Hepatocyte (in vitro differentiated cells): Measurements from ENCODE around the gene RPTOR. TPM values are rescaled to one million over a fixed set of nuclear protein-coding genes. Genes with fewer than 3 reads are reported as not detected.
"Not testable (repeated sequence)": the region's sequence is repeated elsewhere in the genome, so short reads cannot be mapped to it uniquely, and the experiment has no call there.

Source experiments
- DNase-seq: peaks from one replicate; pipeline ENCODE4 v3.0.0-alpha.2; 2016; ENCODE audit warnings: low spot score
- H2AFZ ChIP-seq: fragments of 200-600 bp; sonication (generic); 2 replicates; pipeline ENCODE4 v1.6.0; 2016; ENCODE audit warnings: antibody characterized with exemption, mild to moderate bottlenecking
- H3K27ac ChIP-seq: fragments of 200-600 bp; sonication (generic); 2 replicates; pipeline ENCODE4 v1.5.1; 2016; ENCODE audit warnings: mild to moderate bottlenecking
- H3K27me3 ChIP-seq: fragments of 200-600 bp; sonication (generic); 2 replicates; pipeline ENCODE4 v1.6.1; 2016
- H3K36me3 ChIP-seq: fragments of 200-600 bp; sonication (generic); replicated peaks from 2 replicates; pipeline ENCODE4 v1.5.1; 2016; ENCODE audit warnings: low read depth; ENCODE audit not compliant: insufficient read depth
- H3K4me1 ChIP-seq: fragments of 200-600 bp; sonication (generic); 2 replicates; pipeline ENCODE4 v1.5.1; 2016; ENCODE audit warnings: mild to moderate bottlenecking, moderate library complexity; ENCODE audit not compliant: insufficient read depth
- H3K4me2 ChIP-seq: fragments of 200-600 bp; sonication (generic); 2 replicates; pipeline ENCODE4 v1.6.0; 2016
- H3K4me3 ChIP-seq: fragments of 200-600 bp; sonication (generic); 2 replicates; pipeline ENCODE4 v1.5.1; 2016; ENCODE audit warnings: mild to moderate bottlenecking
- H3K79me2 ChIP-seq: fragments of 200-600 bp; sonication (generic); 2 replicates; pipeline ENCODE4 v1.6.0; 2017; ENCODE audit warnings: mild to moderate bottlenecking
- H3K9me2 ChIP-seq: fragments of 200-600 bp; sonication (generic); replicated peaks from 2 replicates; pipeline ENCODE4 v1.6.0; 2017; ENCODE audit warnings: mild to moderate bottlenecking; ENCODE audit not compliant: insufficient read depth
- H3K9me3 ChIP-seq: fragments of 200-600 bp; sonication (generic); 2 replicates; pipeline ENCODE4 v1.5.1; 2016; ENCODE audit warnings: low read depth, mild to moderate bottlenecking
- H4K20me1 ChIP-seq: fragments of 200-600 bp; sonication (generic); 2 replicates; pipeline ENCODE4 v1.6.0; 2016; ENCODE audit warnings: mild to moderate bottlenecking; ENCODE audit not compliant: insufficient read depth, poor library complexity, severe bottlenecking
- CTCF ChIP-seq: fragments of 200-600 bp; sonication (generic); IDR thresholded peaks from 2 replicates; pipeline ENCODE4 v1.5.1; 2016; ENCODE audit warnings: antibody characterized with exemption, mild to moderate bottlenecking; ENCODE audit not compliant: poor library complexity
- EZH2 ChIP-seq: fragments of 200-600 bp; sonication (generic); IDR thresholded peaks from 2 replicates; pipeline ENCODE4 v1.6.1; 2016; ENCODE audit warnings: antibody characterized with exemption, mild to moderate bottlenecking, borderline replicate concordance
- EZH2phosphoT487 ChIP-seq: fragments of 200-600 bp; sonication (generic); IDR thresholded peaks from one replicate; pipeline ENCODE4 v1.6.1; 2018; ENCODE audit warnings: antibody characterized with exemption, mild to moderate bottlenecking, low read depth, moderate library complexity; ENCODE audit not compliant: unreplicated experiment, severe bottlenecking
- WGBS: methylation state at CpG from one replicate; pipeline ENCODE4 v1.1.6; 2016; ENCODE audit warnings: low lambda C conversion rate; ENCODE audit errors: missing lambda C conversion rate; 5-methylcytosine and 5-hydroxymethylcytosine counted together
- polyA plus RNA-seq: library from polyadenylated mRNA; unstranded; fragments of >200 nt; fragmentation: Nextera tagmentation; extraction: Ambion mirVana; gene quantifications from 2 replicates; pipeline ENCODE4 v1.2.1, GENCODE V29; 2016
- total RNA-seq: library from RNA; depleted of rRNA; stranded (reverse); fragments of >200 nt; gene quantifications from 2 replicates; pipeline ENCODE4 v1.2.3, GENCODE V29; 2014

Gene RPTOR
- total and polyA plus RNA-seq, 2 experiments from 2014 or later, result 14.1 to 20.6 TPM

GRCh38 chr17:80529104-80529903, 15.3 kb upstream of the RPTOR start:
- no peaks in the 10 kb centered on the region for H4K20me1 ChIP-seq
- peak overlapping the region; percentile 52 for H3K4me2 ChIP-seq
- no peaks in the 10 kb centered on the region for H3K9me3 ChIP-seq
- H3K36me3 ChIP-seq, result no peaks in the 10 kb centered on the region
- no peaks in the 10 kb centered on the region for H3K27me3 ChIP-seq
- no peak overlapping the region for H2AFZ ChIP-seq
- H3K79me2 ChIP-seq, result no peaks in the 10 kb centered on the region
- no peak for DNase-seq
- H3K4me3 ChIP-seq, result no peak overlapping the region
- H3K4me1 ChIP-seq, result peaks cover 10% of the 10 kb centered on the region
- no peaks in the 10 kb centered on the region for H3K9me2 ChIP-seq
- no peak for TF ChIP-seq CTCF
- TF ChIP-seq EZH2, result no peak
- no peak for TF ChIP-seq EZH2phosphoT487
- 75% methylated on average over 23 of the region's 23 CpGs for WGBS
- no peak overlapping the region for H3K27ac ChIP-seq

- H2AFZ ChIP-seq, result no peak overlapping the region
- H3K4me1 ChIP-seq, result peaks cover 10% of the 10 kb centered on the region
- H3K36me3 ChIP-seq, result no peaks in the 10 kb centered on the region
- WGBS, result 73% methylated on average over 6 of the region's 6 CpGs
- H3K79me2 ChIP-seq, result no peaks in the 10 kb centered on the region
- no peak overlapping the region for H3K27ac ChIP-seq
- TF ChIP-seq EZH2 (no peak), CTCF (no peak), EZH2phosphoT487 (no peak)
- no peaks in the 10 kb centered on the region for H3K27me3 ChIP-seq
- no peaks in the 10 kb centered on the region for H4K20me1 ChIP-seq
- H3K4me2 ChIP-seq, result no peak overlapping the region
- H3K4me3 ChIP-seq, result no peak overlapping the region
- H3K9me2 ChIP-seq, result no peaks in the 10 kb centered on the region
- no peaks in the 10 kb centered on the region for H3K9me3 ChIP-seq
- no peak for DNase-seq
Measured at GRCh38 chr17:80529904-80530292, 14.7 kb upstream of the RPTOR start.

GRCh38 chr17:80531400-80531799, 13.2 kb upstream of the RPTOR start:
- Histone ChIP-seq H3K9me3 (no peaks in the 10 kb centered on the region), H3K79me2 (no peaks in the 10 kb centered on the region), H3K9me2 (no peaks in the 10 kb centered on the region), H3K27ac (no peak overlapping the region), H3K4me2 (no peak overlapping the region), H4K20me1 (no peaks in the 10 kb centered on the region), H2AFZ (no peak overlapping the region), H3K4me1 (peaks cover 10% of the 10 kb centered on the region), H3K27me3 (no peaks in the 10 kb centered on the region), H3K4me3 (no peak overlapping the region), H3K36me3 (no peaks in the 10 kb centered on the region)
- WGBS, result 83% methylated on average over 7 of the region's 7 CpGs
- TF ChIP-seq CTCF, result no peak
- no peak for TF ChIP-seq EZH2phosphoT487
- no peak for TF ChIP-seq EZH2
- no peak for DNase-seq

GRCh38 chr17:80537386-80537785, 7.3 kb upstream of the RPTOR start:
- H3K27ac ChIP-seq, H3K4me1 ChIP-seq, DNase-seq, H3K79me2 ChIP-seq, H4K20me1 ChIP-seq, H2AFZ ChIP-seq, H3K4me3 ChIP-seq, H3K9me2 ChIP-seq, H3K36me3 ChIP-seq, H3K27me3 ChIP-seq, H3K9me3 ChIP-seq, H3K4me2 ChIP-seq: not testable (repeated sequence)
- 95% methylated on average over 13 of the region's 30 CpGs for WGBS
